Gastroesophageal sphincter (tissue), 3 donors: ENCODE results near the gene NR2F2.

Source experiments
- CTCF ChIP-seq, 4 experiments: fragments of 200-600 bp in 2 of 4; fragments of 450-650 bp in 2 of 4; sonication (generic) in 1 of 4; IDR thresholded peaks; one replicate each; pipeline ENCODE4 v1.5.1; 2017 to 2019; ENCODE audit warnings: antibody characterized with exemption in 4 of 4, mild to moderate bottlenecking in 2 of 4, moderate library complexity in 2 of 4
- EP300 ChIP-seq: sonication (generic); formaldehyde crosslinking; IDR thresholded peaks from one replicate; pipeline ENCODE4 v1.6.1; 2017; ENCODE audit warnings: antibody characterized with exemption, mild to moderate bottlenecking
- POLR2A ChIP-seq, 2 donors: fragments of 450-650 bp; IDR thresholded peaks; one replicate each; pipeline ENCODE4 v1.6.1; 2017; ENCODE audit warnings: antibody characterized with exemption in 2 of 2, mild to moderate bottlenecking in 2 of 2, moderate library complexity in 1 of 2
- POLR2AphosphoS5 ChIP-seq: sonication (generic); formaldehyde crosslinking; IDR thresholded peaks from one replicate; pipeline ENCODE4 v1.6.1; 2017; ENCODE audit warnings: antibody characterized with exemption

GRCh38 chr15:96336108-96336595 is 5.7 kb downstream of the NR2F2 start:
- TF ChIP-seq CTCF (IDR thresholded peaks at IDR 0.05), result no peak
- TF ChIP-seq POLR2A (IDR thresholded peaks at IDR 0.05), result no peak
- no peak for TF ChIP-seq EP300
- no peak for TF ChIP-seq POLR2AphosphoS5
